ENCODE results near the gene SH3GL3. TPM values are rescaled to one million over a fixed set of nuclear protein-coding genes. Genes with fewer than 3 reads are reported as not detected.

Gene SH3GL3
- total and polyA plus RNA-seq, 12 donors: 0.24 to 1.7 (median 1.2) TPM; not detected in 6

Other genes starting within 250 kb of the SH3GL3 start
- gene HDGFL3, start 239.5 kb upstream of the SH3GL3 start, total RNA-seq: 10 to 100 TPM; 22.6 to 82.2 (median 56.8) TPM
- gene HDGFL3, start 239.5 kb upstream of the SH3GL3 start, polyA plus RNA-seq: 10 to 100 TPM in 2 of 3 donors, 1 to 10 TPM in 1; 9.3 to 77.7 (median 25.2) TPM
- gene BNC1, start 162.7 kb upstream of the SH3GL3 start, total RNA-seq: under 1 TPM in 7 of 9 donors, not detected in 2; 0.07 to 0.55 (median 0.19) TPM
- gene BNC1, start 162.7 kb upstream of the SH3GL3 start, polyA plus RNA-seq: under 1 TPM in 2 of 3 donors, not detected in 1; 0.03 to 0.08 TPM
- gene ADAMTSL3, start 206.8 kb downstream of the SH3GL3 start, total RNA-seq: 10 to 100 TPM in 6 of 9 donors, 1 to 10 TPM in 3; 5.0 to 19.7 (median 14.9) TPM
- 1 to 10 TPM in 2 of 3 donors, under 1 TPM in 1; 0.98 to 4.0 (median 2.3) TPM for gene ADAMTSL3, start 206.8 kb downstream of the SH3GL3 start, polyA plus RNA-seq

Measured in adrenal gland (tissue), 12 donors.